Mucosa of rectum (tissue), 2 donors: ENCODE measurements around the gene SLC39A9.

Experiments
- H3K27ac ChIP-seq, 2 donors: one replicate each; pipeline ENCODE4 v1.7.0; 2013; ENCODE audit warnings: inconsistent platforms in 2 of 2, low read depth in 2 of 2, low read length in 2 of 2
- H3K27me3 ChIP-seq, 2 donors: one replicate each; pipeline ENCODE4 v1.7.0; 2013; ENCODE audit warnings: low read length in 2 of 2; ENCODE audit not compliant: control insufficient read depth in 2 of 2, insufficient read depth in 2 of 2
- H3K36me3 ChIP-seq, 2 donors: one replicate each; pipeline ENCODE4 v1.7.0; 2013; ENCODE audit warnings: low read length in 2 of 2; ENCODE audit not compliant: control insufficient read depth in 2 of 2, insufficient read depth in 2 of 2
- H3K4me1 ChIP-seq, 2 donors: one replicate each; pipeline ENCODE4 v1.7.0; 2013; ENCODE audit warnings: low read length in 2 of 2, mild to moderate bottlenecking in 1 of 2; ENCODE audit not compliant: control insufficient read depth in 2 of 2, insufficient read depth in 2 of 2
- H3K4me3 ChIP-seq, 2 donors: one replicate each; pipeline ENCODE4 v1.7.0; 2013; ENCODE audit warnings: low read length in 2 of 2
- H3K9ac ChIP-seq, 2 donors: one replicate each; pipeline ENCODE4 v1.7.0; 2013; ENCODE audit warnings: low read length in 2 of 2, low read depth in 1 of 2, mild to moderate bottlenecking in 1 of 2
- H3K9me3 ChIP-seq, 2 donors: one replicate each; pipeline ENCODE4 v1.7.0; 2013; ENCODE audit warnings: low read length in 2 of 2; ENCODE audit not compliant: control insufficient read depth in 2 of 2
- donor health status: healthy.
- donor health status: Normal muscosa, but diverticular disease.

Gene SLC39A9

GRCh38 chr14:69398053-69398817 is at the start of gene SLC39A9, which contains the start of gene ERH:
Gene SLC39A9 (plus strand): TSS chr14:69398692. CDS start chr14:69399370, 678 bp downstream.
Gene ERH (minus strand): TSS chr14:69398299. CDS start chr14:69398233, 66 bp downstream.
- Histone ChIP-seq H3K4me1 (peaks cover 24 to 27% of the 10 kb centered on the region in 2 donors), H3K9me3 (no peaks in the 10 kb centered on the region), H3K36me3 (peaks cover 21 to 27% of the 10 kb centered on the region in 2 donors), H3K9ac (peak within 1 kb of the TSS; percentile 85 to 86), H3K27me3 (no peaks in the 10 kb centered on the region), H3K27ac (peak within 1 kb of the TSS; percentile 88 to 91), H3K4me3 (peak within 1 kb of the TSS; percentile 98 to 99)

GRCh38 chr14:69349091-69349777 is 49.3 kb upstream of the SLC39A9 start:
- H3K27ac ChIP-seq, result no peak overlapping the region
- no peak overlapping the region for H3K9ac ChIP-seq
- no peak overlapping the region for H3K4me3 ChIP-seq
- H3K9me3 ChIP-seq, result no peaks in the 10 kb centered on the region
- H3K4me1 ChIP-seq, result peaks cover 0 to 3% of the 10 kb centered on the region in 2 donors
- H3K36me3 ChIP-seq, result no peaks in the 10 kb centered on the region
- peaks cover 0 to 4% of the 10 kb centered on the region in 2 donors for H3K27me3 ChIP-seq

- Histone ChIP-seq H3K27me3 (peaks cover 0 to 4% of the 10 kb centered on the region in 2 donors), H3K27ac (no peak overlapping the region), H3K9ac (no peak overlapping the region), H3K4me3 (no peak overlapping the region), H3K36me3 (no peaks in the 10 kb centered on the region), H3K9me3 (no peaks in the 10 kb centered on the region), H3K4me1 (peaks cover 0 to 10% of the 10 kb centered on the region in 2 donors)
Observed at GRCh38 chr14:69350892-69351291, 47.6 kb upstream of the SLC39A9 start.

- Histone ChIP-seq H3K36me3 (no peaks in the 10 kb centered on the region), H3K27ac (no peak overlapping the region), H3K9me3 (no peaks in the 10 kb centered on the region)
Observed at GRCh38 chr14:69351385-69351784, 47.1 kb upstream of the SLC39A9 start.

GRCh38 chr14:69351911-69352310 is 46.6 kb upstream of the SLC39A9 start:
- no peaks in the 10 kb centered on the region for H3K9me3 ChIP-seq
- no peak overlapping the region for H3K27ac ChIP-seq
- no peaks in the 10 kb centered on the region for H3K36me3 ChIP-seq
- H3K27me3 ChIP-seq, result peaks cover 0 to 3% of the 10 kb centered on the region in 2 donors
- peaks cover 3 to 10% of the 10 kb centered on the region in 2 donors for H3K4me1 ChIP-seq
- H3K9ac ChIP-seq, result no peak overlapping the region
- H3K4me3 ChIP-seq, result no peak overlapping the region

More at GRCh38 chr14:69351385-69351784, 47.1 kb upstream of the SLC39A9 start:
- Histone ChIP-seq H3K4me3 (no peak overlapping the region), H3K27me3 (peaks cover 0 to 4% of the 10 kb centered on the region in 2 donors), H3K9ac (no peak overlapping the region), H3K4me1 (peaks cover 3 to 10% of the 10 kb centered on the region in 2 donors)

- Histone ChIP-seq H3K36me3 (no peaks in the 10 kb centered on the region), H3K27me3 (no peaks in the 10 kb centered on the region), H3K27ac (no peak overlapping the region), H3K4me1 (peaks cover 3 to 10% of the 10 kb centered on the region in 2 donors), H3K9ac (no peak overlapping the region), H3K4me3 (no peak overlapping the region), H3K9me3 (no peaks in the 10 kb centered on the region)
Observed at GRCh38 chr14:69353168-69353567, 45.3 kb upstream of the SLC39A9 start.

GRCh38 chr14:69354383-69355153 is 43.9 kb upstream of the SLC39A9 start:
- Histone ChIP-seq H3K4me1 (peaks cover 3 to 10% of the 10 kb centered on the region in 2 donors), H3K4me3 (peak overlapping the region; percentile 10 to 20), H3K9ac (peak overlapping the region in 1 of 2 donors; percentile 24), H3K27ac (peak overlapping the region in 1 of 2 donors; percentile 38), H3K27me3 (no peaks in the 10 kb centered on the region), H3K9me3 (no peaks in the 10 kb centered on the region), H3K36me3 (no peaks in the 10 kb centered on the region)

GRCh38 chr14:69355154-69355597 is 43.3 kb upstream of the SLC39A9 start:
- Histone ChIP-seq H3K36me3 (no peaks in the 10 kb centered on the region), H3K4me3 (no peak overlapping the region), H3K9ac (peak overlapping the region in 1 of 2 donors; percentile 12), H3K9me3 (no peaks in the 10 kb centered on the region), H3K27me3 (no peaks in the 10 kb centered on the region), H3K27ac (no peak overlapping the region), H3K4me1 (peaks cover 3 to 10% of the 10 kb centered on the region in 2 donors)

- Histone ChIP-seq H3K9ac (peak overlapping the region in 1 of 2 donors; percentile 12), H3K27me3 (no peaks in the 10 kb centered on the region), H3K27ac (no peak overlapping the region), H3K9me3 (no peaks in the 10 kb centered on the region), H3K4me1 (peaks cover 3 to 10% of the 10 kb centered on the region in 2 donors), H3K36me3 (no peaks in the 10 kb centered on the region), H3K4me3 (no peak overlapping the region)
Observed at GRCh38 chr14:69355607-69356281, 42.7 kb upstream of the SLC39A9 start.
